CD14-positive monocyte (primary cell): ENCODE data around the gene TAF4. TPM values are rescaled to one million over a fixed set of nuclear protein-coding genes. Genes with fewer than 3 reads are reported as not detected.

ENCODE experiments used
- DNase-seq, 3 donors: peaks; one replicate each; pipeline ENCODE4 v3.0.0-alpha.2; 2011 to 2022
- H2AFZ ChIP-seq: 2 replicates; pipeline ENCODE4 v1.6.0; 2012; ENCODE audit warnings: mild to moderate bottlenecking, low read depth, low read length, inconsistent platforms; ENCODE audit not compliant: insufficient read depth, poor library complexity, severe bottlenecking
- H3K27ac ChIP-seq, 2 donors: 1 replicate in 1 of 2; 2 replicates in 1 of 2; pipeline ENCODE4 v1.5.1; 2012 to 2013; ENCODE audit warnings: low read length in 2 of 2, control low read depth in 1 of 2, inconsistent platforms in 1 of 2, low read depth in 1 of 2, mild to moderate bottlenecking in 1 of 2
- H3K27me3 ChIP-seq, 2 donors: one replicate each; pipeline versions ENCODE4 v1.6.0 to v1.6.1; 2011 to 2013; ENCODE audit warnings: low read length in 2 of 2; ENCODE audit not compliant: control insufficient read depth in 2 of 2, insufficient read depth in 2 of 2
- H3K36me3 ChIP-seq, 2 donors: replicated peaks in 1 of 2; 1 replicate in 1 of 2; 2 replicates in 1 of 2; pipeline versions ENCODE4 v1.5.1 to v1.6.1; 2012 to 2013; ENCODE audit warnings: low read length in 2 of 2, control low read depth in 1 of 2, inconsistent platforms in 1 of 2, mild to moderate bottlenecking in 1 of 2; ENCODE audit not compliant: insufficient read depth in 2 of 2, control insufficient read depth in 1 of 2
- H3K4me1 ChIP-seq, 2 donors: 1 replicate in 1 of 2; 2 replicates in 1 of 2; pipeline versions ENCODE4 v1.5.1 to v1.6.1; 2012 to 2013; ENCODE audit warnings: low read length in 2 of 2, control low read depth in 1 of 2, inconsistent platforms in 1 of 2, mild to moderate bottlenecking in 1 of 2, moderate library complexity in 1 of 2; ENCODE audit not compliant: insufficient read depth in 2 of 2, control insufficient read depth in 1 of 2
- H3K4me2 ChIP-seq: replicated peaks from 2 replicates; pipeline ENCODE3; 2012; ENCODE audit warnings: low read length, moderate library complexity, mild to moderate bottlenecking; ENCODE audit not compliant: poor library complexity, severe bottlenecking; ENCODE audit errors: extremely low read depth
- H3K4me3 ChIP-seq, 3 experiments: fragments of 200-600 bp in 1 of 3; sonication (generic) in 1 of 3; replicated peaks in 1 of 3; 1 replicate in 2 of 3; 2 replicates in 1 of 3; pipeline ENCODE4 v1.5.1; 2011 to 2013; ENCODE audit warnings: low read length in 3 of 3, mild to moderate bottlenecking in 3 of 3, control low read depth in 2 of 3, low read depth in 2 of 3, inconsistent platforms in 1 of 3, moderate library complexity in 1 of 3
- H3K79me2 ChIP-seq: 2 replicates; pipeline ENCODE4 v1.6.0; 2012; ENCODE audit warnings: mild to moderate bottlenecking, control low read depth, inconsistent platforms, low read length, moderate library complexity; ENCODE audit not compliant: insufficient read depth
- H3K9ac ChIP-seq: 2 replicates; pipeline ENCODE4 v1.6.0; 2017; ENCODE audit warnings: low read length, mild to moderate bottlenecking; ENCODE audit not compliant: insufficient read depth, poor library complexity, severe bottlenecking
- H3K9me3 ChIP-seq, 2 donors: replicated peaks in 1 of 2; 1 replicate in 1 of 2; 2 replicates in 1 of 2; pipeline versions ENCODE4 v1.5.1 to v1.6.1; 2012 to 2013; ENCODE audit warnings: low read length in 2 of 2, control low read depth in 1 of 2; ENCODE audit not compliant: control insufficient read depth in 1 of 2, insufficient read depth in 1 of 2
- H4K20me1 ChIP-seq: 2 replicates; pipeline ENCODE4 v1.6.0; 2012; ENCODE audit warnings: mild to moderate bottlenecking, low read length, control low read depth, moderate library complexity; ENCODE audit not compliant: insufficient read depth
- H3K27ac Mint-ChIP-seq, 7 donors: one replicate each; pipeline ENCODE4 v1.8.0; 2020; ENCODE audit warnings: mild to moderate bottlenecking in 7 of 7, mixed read lengths in 7 of 7, moderate library complexity in 6 of 7, inconsistent platforms in 2 of 7
- H3K27me3 Mint-ChIP-seq, 3 donors: one replicate each; pipeline ENCODE4 v1.8.0; 2021 to 2022; ENCODE audit warnings: low read depth in 3 of 3, mild to moderate bottlenecking in 3 of 3, mixed read lengths in 3 of 3, moderate library complexity in 3 of 3, inconsistent platforms in 1 of 3
- H3K36me3 Mint-ChIP-seq, 2 donors: one replicate each; pipeline ENCODE4 v1.8.0; 2020; ENCODE audit warnings: mixed read lengths in 2 of 2, inconsistent platforms in 1 of 2, mild to moderate bottlenecking in 1 of 2
- H3K4me1 Mint-ChIP-seq: one replicate; pipeline ENCODE4 v1.8.0; 2020; ENCODE audit warnings: mild to moderate bottlenecking, mixed read lengths
- H3K4me3 Mint-ChIP-seq, 2 donors: one replicate each; pipeline ENCODE4 v1.8.0; 2020; ENCODE audit warnings: mild to moderate bottlenecking in 2 of 2, mixed read lengths in 2 of 2, moderate library complexity in 1 of 2
- H3K9me3 Mint-ChIP-seq, 7 donors: one replicate each; pipeline ENCODE4 v1.8.0; 2020 to 2022; ENCODE audit warnings: mixed read lengths in 7 of 7, mild to moderate bottlenecking in 6 of 7, moderate library complexity in 6 of 7, inconsistent platforms in 2 of 7
- WGBS: methylation state at CpG from one replicate; pipeline ENCODE4 v1.1.5; 2013; ENCODE audit warnings: missing lambda C conversion rate; ENCODE audit not compliant: insufficient coverage; 5-methylcytosine and 5-hydroxymethylcytosine counted together
- intact Hi-C, 2 donors: fragments of 100-400 bp; cut with micrococcal nuclease; formaldehyde crosslinking; loops; one replicate each; pipeline versions ENCODE4 v1.15.0 to v1.15.1; 2023
- polyA plus RNA-seq, 3 donors: library from polyadenylated mRNA; depleted of rRNA in 1 of 3; unstranded in 2 of 3; stranded (reverse) in 1 of 3; fragments of 300-500 nt in 2 of 3; fragments of >200 nt in 1 of 3; fragmentation: Illumina TruSeq in 2 of 3; gene quantifications; 1 replicate in 2 of 3; 2 replicates in 1 of 3; pipeline ENCODE4 v1.2.3, GENCODE V29; 2012 to 2021
- TF ChIP-seq, protein P1 (sequence below): fragments of 200-600 bp; IDR thresholded peaks from one replicate; pipeline ENCODE4 v1.8.0; 2022; ENCODE audit warnings: antibody characterized with exemption, mild to moderate bottlenecking

Gene TAF4
- polyA plus RNA-seq, 3 donors, result 0.48 to 14.9 (median 0.99) TPM

DNA sequence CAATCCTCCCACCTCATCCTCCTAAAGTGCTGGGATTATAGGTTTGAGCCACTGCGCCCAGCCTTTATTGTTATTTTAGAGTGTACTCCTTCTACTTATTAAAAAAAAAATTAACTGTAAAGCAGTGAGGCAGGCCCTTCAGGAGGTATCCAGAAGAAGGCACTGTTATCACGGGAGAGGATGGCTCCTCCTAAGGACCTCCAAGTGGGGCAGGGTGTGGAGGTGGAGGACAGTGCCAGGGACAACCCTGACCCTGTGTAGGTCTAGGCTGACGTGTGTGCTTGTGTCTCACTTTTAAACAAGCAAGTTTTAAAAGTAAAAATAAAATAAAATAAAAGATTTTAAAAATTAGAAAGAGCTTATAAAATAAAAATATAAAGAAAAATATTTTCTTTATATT, 23.7 kb upstream of the TAF4 start:
- Mint-ChIP-seq H3K9me3 (peaks cover 4 to 23% (median 12%) of the 10 kb centered on the region in 7 donors), H3K4me3 (no peak overlapping the region), H3K36me3 (no peaks in the 10 kb centered on the region), H3K4me1 (no peaks in the 10 kb centered on the region), H3K27me3 (peaks cover 2 to 12% (median 6%) of the 10 kb centered on the region in 3 donors), H3K27ac (no peak overlapping the region)
- Histone ChIP-seq H3K27me3 (no peaks in the 10 kb centered on the region), H3K27ac (no peak overlapping the region), H3K9me3 (peaks cover 0 to 20% of the 10 kb centered on the region in 2 donors), H3K36me3 (no peaks in the 10 kb centered on the region), H3K79me2 (no peaks in the 10 kb centered on the region), H3K4me2 (no peak overlapping the region), H4K20me1 (no peaks in the 10 kb centered on the region), H3K4me3 (no peak overlapping the region), H3K4me1 (no peaks in the 10 kb centered on the region), H2AFZ (no peak overlapping the region), H3K9ac (no peak overlapping the region)
- intact Hi-C loops, result no loop called here
- TF ChIP-seq, protein P1, sequence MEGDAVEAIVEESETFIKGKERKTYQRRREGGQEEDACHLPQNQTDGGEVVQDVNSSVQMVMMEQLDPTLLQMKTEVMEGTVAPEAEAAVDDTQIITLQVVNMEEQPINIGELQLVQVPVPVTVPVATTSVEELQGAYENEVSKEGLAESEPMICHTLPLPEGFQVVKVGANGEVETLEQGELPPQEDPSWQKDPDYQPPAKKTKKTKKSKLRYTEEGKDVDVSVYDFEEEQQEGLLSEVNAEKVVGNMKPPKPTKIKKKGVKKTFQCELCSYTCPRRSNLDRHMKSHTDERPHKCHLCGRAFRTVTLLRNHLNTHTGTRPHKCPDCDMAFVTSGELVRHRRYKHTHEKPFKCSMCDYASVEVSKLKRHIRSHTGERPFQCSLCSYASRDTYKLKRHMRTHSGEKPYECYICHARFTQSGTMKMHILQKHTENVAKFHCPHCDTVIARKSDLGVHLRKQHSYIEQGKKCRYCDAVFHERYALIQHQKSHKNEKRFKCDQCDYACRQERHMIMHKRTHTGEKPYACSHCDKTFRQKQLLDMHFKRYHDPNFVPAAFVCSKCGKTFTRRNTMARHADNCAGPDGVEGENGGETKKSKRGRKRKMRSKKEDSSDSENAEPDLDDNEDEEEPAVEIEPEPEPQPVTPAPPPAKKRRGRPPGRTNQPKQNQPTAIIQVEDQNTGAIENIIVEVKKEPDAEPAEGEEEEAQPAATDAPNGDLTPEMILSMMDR, result no peak
- WGBS, result no CpG with 5 or more reads among the region's 3 CpGs
- no peak for DNase-seq

DNA sequence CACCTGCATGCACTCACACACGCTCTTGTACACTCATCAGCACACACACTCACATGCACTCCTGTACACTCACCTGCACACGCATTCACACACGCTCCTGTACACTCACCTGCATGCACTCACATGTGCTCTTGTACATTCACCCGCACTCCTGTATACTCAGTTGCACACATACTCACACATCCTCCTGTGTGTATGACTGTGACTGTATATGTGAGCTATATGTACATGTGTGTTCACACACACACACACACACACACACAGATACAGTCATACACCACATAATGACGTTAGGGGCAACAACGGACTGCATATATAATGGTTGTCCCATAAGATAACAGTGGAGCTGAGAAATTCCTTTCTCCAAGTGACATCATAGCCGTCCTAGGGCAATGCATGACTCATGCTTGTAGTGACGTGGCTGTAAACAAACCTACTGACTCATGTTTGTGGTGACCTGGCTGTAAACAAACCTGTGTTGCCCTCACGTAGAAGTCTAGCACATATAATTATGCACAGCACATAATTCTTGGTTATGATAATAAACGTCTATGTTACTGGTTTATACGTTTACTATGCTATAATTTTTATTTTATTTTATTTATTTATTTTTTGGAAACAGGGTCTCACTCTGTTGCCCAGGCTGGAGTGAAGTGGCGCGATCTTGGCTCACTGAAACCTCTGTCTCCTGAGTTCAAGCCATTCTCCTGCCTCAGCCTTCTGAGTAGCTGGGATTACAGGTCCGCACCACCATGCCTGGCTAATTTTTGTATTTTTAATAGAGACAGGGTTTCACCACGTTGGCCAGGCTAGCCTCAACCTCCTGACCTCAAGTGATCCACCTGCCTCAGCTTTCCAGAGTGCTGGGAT, 22.8 kb upstream of the TAF4 start:
- 88% methylated on average over 5 of the region's 15 CpGs for WGBS
- intact Hi-C loops, result no loop called here

More for the DNA sequence above, 22.8 kb upstream of the TAF4 start:
- peaks cover 4 to 12% (median 6%) of the 10 kb centered on the region in 3 donors for H3K27me3 Mint-ChIP-seq
- H3K4me1 Mint-ChIP-seq, result no peaks in the 10 kb centered on the region
- H3K9me3 Mint-ChIP-seq, result peaks cover 2 to 18% (median 11%) of the 10 kb centered on the region in 7 donors
- H4K20me1 ChIP-seq, result no peaks in the 10 kb centered on the region
- no peaks in the 10 kb centered on the region for H3K79me2 ChIP-seq
- TF ChIP-seq, protein P1, result no peak
- H2AFZ ChIP-seq, result no peak overlapping the region
- no peak overlapping the region for H3K27ac Mint-ChIP-seq
- H3K27ac ChIP-seq, result no peak overlapping the region
- H3K36me3 ChIP-seq, result no peaks in the 10 kb centered on the region
- no peaks in the 10 kb centered on the region for H3K4me1 ChIP-seq
- no peak overlapping the region for H3K9ac ChIP-seq
- no peaks in the 10 kb centered on the region for H3K36me3 Mint-ChIP-seq
- peak; percentile 12 to 74 (median 41) for DNase-seq
- peaks cover 0 to 16% of the 10 kb centered on the region in 2 donors for H3K9me3 ChIP-seq
- H3K27me3 ChIP-seq, result no peaks in the 10 kb centered on the region
- no peak overlapping the region for H3K4me2 ChIP-seq
- H3K4me3 Mint-ChIP-seq, result no peak overlapping the region
- no peak overlapping the region for H3K4me3 ChIP-seq
